SHP77 (cell line): ENCODE results near the gene MUS81.

Experiments used
- DNase-seq, 2 experiments: peaks; one replicate each; lab custom pipeline; 2025; lab: John Stamatoyannopoulos, UW

The MUS81 gene

DNA sequence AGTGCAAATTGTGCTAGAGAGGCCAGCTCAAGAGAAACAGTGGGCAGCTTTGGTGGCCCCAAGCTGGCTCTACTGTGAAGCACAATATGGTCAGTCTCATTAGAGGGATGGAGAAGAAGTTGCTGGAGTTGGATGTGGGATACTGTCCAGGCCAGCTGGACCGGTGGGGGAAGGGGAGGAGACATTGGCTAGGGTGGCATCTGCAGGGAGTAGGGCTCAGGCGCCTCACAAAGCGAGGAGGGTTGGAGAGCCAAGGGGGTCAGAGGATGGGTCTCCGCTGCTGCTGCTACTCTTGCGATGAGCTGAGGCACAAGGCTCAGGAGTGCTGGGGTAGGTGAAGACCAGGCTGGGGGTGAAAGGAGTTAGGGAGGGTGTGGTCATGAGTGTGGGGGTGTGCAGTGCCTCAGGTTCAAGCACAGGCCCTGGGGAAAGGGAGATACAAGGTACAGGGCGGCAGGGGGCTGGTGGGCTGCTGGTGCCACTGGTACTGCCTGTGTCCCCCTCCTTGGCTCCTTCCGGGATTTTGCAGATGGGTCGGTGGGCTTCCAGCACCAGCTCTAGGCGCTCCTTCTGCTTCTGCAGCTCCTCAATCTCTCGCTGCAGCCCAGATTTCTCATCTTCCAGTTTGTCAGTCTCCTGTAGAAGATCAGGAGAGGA, 32.6 kb downstream of the MUS81 start:
- no peak for DNase-seq

DNA sequence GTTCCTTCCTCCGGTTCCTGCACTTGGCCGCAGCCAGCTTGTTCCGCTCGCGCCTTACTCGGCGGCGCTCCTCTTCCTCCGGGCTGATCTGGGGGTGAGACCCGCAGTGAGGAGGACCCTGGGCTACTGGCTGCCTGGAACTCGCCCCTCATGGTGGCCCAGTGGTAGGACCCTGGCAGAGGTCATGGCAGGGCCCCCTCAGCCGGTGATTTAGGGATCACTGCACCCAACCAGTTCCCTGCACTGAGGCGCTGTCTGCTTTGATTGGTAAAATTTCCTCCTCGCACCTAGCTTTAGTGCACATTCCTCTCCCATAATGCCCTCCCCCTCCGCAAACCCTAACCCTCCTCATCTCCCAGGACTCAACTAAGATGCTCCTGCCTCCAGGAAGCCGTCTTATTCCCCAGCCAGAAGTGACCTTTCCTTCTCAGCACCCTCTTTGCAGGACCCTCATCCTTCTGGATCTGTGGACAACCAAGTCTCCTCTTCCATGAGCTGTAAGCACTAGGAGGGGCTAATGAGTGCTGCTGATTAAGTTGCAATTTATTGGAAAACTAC, 33.9 kb downstream of the MUS81 start:
- DNase-seq, result no peak

DNA sequence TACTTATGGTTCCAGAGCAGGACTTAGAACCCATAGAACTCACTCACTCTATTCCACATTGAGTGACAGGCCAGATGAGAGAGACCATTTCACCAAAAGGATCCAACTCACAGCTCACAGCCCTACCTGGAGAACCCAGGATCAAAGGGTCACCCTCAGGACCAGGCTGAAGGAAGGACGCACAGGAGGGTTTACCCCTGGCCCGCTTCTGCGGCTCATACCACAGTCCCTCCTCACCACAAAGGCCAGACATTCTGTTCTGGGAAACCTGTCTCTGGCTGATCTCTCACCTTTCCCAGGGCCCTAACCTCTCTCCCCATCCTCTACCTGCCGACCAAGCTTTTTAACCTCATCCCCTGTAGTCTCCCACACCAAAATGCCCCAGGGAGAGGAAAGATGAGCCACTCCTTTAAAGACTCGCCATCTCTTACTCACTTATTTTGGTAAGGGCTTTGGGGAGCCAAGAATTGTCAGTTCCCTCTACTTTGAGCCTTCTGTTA, 35.3 kb downstream of the MUS81 start:
- DNase-seq, result no peak

DNA sequence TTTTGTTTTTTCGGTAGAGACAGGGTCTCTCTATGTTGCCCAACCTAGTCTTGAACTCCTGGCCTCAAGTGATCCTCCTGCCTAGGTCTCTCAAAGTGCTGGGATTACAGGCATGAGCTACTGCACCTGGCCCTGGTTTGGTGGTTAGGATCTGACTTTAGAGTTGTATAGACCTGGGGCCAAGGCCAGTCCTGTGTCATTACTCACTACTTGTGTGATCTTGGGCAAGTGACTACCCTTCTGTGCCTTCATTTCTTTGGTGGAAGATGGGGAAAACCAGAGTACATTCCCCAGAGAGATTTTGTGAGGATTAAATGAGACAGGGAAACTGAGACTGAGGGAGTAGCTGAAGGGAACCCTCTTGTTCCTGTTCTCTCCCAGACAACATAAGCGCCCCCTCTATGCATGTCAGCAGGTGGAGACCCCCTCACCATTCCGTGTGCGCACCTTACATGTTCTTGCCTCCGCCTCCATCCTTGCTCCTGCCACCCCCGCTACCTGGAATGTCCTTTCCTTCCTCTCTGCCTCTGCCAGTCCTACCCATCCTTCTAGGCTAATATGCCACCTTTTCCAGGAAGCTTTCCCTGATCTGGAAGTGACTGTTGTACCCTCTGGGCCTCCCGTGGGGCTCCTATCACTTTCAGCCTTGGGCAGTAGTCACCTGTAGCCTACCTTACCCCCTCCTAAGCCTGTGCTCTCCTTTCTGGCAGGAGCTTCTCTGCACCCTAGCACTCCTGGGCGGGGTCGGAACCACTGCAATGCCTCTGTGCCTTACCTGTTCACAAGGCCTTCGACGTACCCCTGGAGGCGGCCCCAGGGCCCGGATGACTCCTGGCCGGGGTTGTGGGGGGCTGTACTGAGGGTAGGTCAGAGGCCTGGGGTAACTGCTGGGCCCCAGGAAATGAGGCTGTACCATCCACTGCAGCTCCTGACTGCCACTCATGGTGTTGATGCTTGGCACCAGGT, 36.1 kb downstream of the MUS81 start:
- DNase-seq, result no peak

DNA sequence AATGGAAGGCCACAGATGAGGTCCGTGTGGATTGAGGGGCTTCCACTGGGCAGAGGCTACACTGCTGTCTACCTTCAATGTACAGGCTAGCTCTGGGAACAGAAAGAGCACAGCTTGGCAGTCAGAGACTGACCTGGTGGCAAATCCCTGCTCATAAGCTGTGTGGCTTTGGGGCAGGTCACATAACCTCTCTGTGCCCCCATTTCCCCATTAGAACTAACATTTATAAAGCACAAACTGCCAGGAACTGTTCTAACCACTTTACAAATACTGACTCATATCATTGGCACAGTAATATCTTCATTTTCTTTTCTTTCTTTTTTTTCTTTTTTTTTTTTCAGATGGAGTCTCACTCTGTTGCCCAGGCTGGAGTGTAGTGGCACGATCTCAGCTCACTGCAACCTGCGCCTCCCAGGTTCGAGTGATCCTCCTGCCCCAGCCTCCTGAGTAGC, 36.8 kb downstream of the MUS81 start:
- no peak for DNase-seq

DNA sequence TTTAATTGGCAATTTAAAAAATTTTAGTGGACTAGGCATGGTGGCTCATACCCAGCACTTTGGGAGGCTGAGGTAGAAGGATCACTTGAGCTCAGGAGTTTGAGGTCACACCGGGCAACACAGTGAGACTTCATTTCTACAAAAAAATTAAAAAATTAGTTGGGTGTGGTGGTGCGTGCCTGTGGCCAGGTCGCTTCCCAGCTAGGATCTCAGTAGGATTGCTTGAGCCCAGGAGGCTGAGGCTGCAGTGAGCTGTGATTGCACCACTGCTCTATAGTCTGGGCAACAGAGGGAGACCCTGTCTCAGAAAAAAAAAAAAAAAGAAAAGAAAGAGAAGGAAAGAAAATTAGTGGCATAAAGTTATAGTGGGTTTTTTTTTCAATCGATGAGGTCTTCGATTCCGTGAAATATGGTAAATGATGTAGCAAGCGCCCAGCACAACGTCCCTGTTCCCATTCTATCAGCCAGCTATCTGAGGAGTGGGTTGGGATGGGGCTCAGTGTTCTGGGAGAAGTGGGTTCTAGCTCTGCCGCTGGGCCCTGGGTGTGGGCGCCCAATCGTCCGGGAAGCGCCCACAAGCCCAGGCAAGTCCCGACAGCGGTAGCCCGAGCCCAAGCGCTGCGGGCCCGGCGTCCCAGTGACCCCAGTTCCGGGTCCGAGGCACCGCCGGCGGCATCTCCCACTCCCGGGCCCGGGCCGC, 38.6 kb downstream of the MUS81 start:
- no peak for DNase-seq

DNA sequence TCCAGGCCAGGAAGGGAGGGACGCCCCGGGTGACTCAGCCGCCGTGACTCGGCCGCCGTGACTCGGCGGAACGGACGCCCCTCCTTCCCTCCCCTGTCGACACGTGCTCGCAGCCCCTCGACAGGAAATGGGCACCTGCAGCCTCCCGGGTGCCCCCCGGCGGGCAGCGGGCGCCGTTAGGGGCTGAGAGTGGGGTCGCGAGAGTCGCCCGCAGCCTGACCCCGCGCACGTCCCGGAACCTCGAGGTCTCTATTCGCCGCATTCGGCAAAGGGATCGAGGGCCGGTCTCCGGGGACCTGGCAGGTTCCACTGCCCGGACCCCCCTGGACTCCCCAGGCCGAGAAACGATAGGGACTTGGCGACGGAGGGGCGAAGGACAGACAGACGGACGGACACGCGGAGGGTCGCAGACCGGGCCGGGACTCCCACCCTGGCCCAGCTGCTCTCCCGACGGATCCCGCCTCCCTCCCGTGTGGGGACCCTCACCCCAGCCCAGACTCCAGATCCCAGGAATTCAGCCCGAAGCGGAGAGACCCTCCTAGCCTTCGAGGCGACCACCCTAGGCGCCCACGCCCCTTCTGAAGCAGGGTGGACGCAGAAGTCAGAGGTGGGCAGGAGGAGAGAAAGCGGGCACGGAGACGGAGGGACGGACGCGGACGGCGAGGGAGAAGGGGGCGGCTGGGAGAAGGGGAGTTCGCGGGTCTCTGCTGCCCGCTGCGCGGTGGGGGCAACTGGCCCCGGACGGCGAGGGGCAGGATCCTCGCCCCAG, 39.3 kb downstream of the MUS81 start:
- no peak for DNase-seq

DNA sequence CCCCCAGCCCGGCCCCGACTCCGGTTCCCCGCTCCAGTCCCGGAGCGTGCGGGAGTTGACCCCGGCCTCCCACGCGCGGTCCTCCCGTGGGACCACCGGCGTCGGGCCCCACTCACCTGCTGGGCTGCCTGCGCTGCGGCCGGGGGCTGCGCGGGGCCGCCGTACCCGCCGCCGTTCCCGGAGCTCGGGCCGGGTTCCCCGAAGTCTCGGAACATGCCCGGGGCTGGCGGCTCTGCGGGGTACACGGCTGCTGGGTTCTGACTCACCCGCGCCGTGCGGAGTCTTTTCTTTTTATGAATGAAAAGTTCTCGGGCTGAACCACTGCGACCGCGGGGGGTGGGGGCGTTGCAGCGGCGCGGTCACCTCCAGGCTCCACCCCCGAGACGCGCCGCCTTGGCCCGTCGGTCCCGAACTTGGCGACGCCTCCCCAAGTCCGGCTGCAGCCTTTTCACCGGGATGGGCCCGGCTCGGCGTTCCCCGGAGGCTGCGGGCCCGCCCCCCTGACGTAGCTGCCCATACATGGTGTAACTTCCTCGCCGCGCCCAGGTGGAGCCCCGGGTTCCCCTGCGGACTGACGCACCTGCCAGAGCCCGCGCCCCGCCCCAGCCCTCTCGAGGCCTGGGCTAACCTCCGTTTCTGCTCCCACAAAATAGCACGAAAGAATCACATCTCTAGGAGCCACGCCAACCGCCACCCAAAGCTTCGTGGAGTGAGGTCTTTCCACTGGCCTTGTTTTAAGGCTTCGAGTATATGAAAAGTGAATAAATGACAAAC, 40.1 kb downstream of the MUS81 start, which contains the start of gene FOSL1:
TSS of gene FOSL1 (minus strand) at position 264 of the 774 bp plus-strand sequence. CDS start at position 215, 49 bp downstream.
- DNase-seq, result no peak

DNA sequence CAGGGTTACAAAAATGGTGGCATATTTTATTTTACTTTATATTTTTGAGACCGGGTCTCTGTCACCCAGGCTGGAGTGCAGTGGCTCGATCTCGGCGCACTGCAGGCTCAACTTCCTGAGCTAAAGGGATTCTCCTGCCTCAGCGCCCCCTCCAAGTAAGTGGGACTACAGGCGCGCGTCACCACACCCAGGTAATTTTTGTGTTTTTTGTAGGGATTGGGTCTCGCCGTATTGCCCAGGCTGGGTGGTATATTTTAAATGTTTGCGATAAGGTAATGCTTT, 40.6 kb downstream of the MUS81 start:
- DNase-seq, result no peak

DNA sequence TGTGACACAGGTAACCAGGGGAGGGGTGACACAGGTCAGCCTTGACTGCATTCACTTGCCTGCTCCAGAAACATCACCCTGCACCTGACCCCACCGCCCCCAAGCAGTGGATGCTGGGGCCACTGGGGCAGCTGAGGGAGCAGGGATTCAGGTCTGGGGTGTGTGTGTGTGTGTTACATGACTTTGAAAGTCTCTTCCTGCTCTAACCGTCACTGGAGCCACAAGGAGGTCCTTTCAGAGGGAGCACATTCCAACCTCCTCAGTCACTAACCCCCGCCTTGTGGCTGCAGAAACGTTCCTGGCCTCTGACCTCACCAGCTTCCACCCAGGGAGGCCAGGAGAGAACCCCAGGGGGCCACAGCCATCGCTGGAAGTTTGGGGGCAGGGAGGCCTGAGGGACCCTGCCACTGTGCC, 42.8 kb downstream of the MUS81 start:
- DNase-seq, result no peak

DNA sequence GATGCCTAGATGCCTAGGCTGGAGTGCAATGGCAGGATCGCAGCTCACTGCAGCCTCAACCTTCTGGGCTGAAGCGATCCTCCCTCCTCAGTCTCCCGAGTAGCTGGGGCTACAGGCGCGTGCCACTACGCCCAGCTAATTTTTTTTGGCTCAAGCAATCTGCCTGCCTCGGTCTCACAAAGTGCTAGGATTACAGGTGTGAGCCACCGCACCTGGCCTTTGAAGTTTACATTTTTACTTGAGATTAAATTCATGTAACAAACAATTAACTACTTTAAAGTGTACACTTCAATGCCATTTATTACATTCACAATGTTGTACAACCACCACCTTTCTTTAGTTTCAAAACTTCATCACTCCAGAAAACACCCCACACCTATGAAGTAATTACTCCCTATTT, 43.5 kb downstream of the MUS81 start:
- no peak for DNase-seq

DNA sequence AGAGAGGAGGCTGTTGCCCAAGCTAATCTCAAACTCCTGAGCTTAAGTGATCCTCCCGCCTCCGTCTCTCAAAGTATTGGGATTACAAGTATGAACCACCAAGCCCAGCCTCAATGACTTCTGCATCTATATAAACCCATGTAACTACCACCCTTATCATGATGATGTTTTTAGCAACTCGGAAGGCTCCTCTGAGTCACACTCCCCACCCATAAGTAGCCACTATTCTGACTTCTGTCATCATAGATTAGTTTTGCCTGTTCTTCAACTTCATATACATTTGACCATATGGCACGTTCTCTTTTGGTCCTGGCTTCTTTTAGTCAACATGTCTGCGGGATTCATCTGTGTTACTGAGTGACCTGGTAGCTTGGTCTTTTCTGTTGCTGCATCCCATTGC, 46.4 kb downstream of the MUS81 start:
- DNase-seq, result no peak

DNA sequence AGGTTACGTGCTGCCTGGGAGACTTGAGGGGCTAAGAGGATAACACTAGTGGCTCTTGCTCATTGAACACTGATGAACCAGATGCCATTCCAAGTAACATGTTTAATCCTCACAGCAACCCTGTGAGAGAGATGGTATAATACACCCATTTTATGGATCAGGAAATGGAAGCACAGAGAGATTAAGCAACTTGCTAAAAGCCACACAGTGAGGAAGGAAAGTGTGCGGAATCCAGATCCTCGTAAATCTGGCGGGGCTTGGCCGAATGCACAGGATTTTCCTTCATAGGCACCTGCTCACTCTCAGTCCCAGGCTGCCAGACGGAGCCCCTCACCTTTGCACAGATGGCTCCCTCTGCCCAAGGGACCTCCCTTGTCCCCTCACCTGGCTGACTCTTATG, 47.6 kb downstream of the MUS81 start:
- DNase-seq, result no peak

DNA sequence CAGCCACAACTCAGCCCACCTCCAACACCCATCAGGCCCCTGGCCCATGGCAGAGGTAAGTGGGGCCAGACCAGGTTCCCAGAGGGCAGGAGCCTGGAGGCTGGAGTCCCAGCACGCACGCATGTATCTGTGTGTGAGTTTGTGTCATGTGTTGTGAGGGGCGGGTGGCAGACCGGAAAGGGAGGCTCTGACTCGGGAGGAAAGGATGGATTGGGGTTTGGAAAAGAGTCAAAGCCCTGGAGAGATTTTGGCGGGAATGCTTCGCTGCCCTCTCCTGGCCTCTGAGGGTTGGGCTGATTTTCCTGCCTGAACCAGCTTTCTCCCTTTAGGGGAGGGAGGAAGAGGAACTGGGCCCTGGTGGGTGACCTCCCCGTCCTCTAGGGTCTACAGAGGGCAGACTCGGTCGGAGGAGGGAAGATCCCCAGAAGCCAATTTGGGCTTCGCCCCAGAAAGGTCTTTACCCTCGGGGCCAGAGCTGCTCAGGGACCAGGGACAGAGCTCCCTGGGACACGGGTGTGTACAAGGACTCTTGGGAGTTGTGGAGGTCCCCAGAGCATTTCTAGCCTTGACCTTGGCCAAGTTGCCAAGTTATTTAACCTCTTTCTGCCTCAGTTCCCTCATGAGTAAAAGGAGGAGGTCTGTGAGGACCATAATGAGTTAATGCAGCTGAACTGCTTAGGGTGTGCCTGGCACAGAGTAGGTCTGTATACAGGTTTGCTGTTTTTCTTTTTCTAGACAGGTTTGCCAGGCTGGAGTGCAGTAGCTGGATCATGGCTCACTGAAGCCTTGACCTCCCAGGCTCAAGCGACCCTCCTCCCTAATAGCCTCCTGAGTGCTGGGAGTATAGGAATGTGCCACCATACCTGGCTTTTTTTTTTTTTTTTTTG, 51.7 kb downstream of the MUS81 start:
- peak; percentile 51 to 53 for DNase-seq

DNA sequence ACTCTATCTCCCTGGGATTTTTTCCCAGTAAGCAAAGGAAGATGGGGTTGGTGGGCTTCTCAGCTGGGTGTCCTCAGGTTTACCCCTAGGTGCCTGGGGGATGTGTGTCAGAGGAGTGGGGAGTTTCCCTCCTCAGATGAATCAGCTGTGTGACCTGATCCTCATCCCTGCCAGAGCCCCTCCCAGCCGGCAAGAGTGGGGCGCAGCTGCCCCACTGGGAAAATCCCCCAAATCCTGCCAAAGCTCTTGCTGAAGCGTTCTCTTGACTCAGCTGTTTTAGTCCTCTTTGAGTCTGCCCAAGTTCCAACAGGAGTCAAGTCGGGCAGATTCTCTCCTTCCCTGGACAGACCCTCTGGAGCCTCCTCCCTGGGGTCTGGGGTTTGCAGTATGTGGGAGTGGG, 52.6 kb downstream of the MUS81 start:
- no peak for DNase-seq

DNA sequence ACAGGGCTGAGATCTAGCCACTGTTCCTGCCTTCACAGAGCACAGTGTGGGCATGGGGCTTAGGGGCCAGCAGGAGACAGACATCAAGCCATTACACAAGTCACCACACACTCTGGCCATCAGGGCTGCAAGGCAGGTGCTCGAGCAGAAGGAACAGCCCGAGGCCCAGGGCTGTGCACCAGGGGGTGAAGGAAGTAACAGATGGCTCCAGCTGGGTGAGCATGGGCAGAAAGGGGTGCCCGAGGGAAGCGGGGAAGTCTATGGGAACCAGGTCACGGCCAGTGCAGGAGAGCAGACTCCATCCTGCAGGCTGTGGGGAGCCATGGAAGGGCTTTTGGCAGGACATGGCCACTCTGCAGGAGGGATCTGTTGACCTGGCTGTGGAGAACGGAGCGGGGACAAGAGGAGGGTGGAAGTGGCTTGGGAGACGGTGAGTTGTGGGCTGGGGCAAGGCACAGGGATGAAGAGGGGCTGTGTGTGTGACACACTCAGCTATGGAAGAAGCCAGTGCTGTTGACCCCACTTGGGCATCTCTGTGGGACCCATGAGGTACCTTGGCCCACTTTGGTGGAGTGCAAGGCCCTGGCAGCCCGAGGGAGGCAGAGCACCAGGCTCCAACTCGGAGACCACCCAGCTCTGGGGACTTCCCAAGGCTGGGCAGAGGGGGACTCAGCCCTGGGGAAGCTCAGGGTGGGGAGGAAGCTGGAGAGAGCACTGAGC, 55.0 kb downstream of the MUS81 start:
- DNase-seq, result no peak

DNA sequence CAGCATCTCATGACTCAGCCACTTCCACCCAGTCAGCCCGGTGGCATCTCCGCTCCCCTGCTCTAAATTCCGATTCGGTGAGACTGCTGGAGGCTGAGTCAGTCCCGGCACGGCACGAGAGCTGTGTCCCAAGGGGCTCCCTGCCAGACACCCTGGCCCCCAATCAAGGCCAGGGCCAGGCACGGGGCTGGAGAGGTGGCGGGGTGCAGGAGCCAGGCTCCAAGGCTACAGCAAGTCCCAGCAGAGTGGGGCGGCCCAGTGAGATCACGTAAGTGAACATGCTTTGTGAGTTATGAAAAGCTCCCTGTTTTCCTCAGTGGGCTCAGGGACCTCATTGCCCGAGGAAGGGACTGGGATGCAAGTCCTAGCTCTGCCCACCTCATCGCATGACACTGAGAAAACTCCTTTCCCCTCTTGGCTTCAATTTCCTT, 55.6 kb downstream of the MUS81 start:
- DNase-seq, result no peak
